Stimulated activated CD4-positive, alpha-beta T cell treated with anti-CD3 and anti-CD28 coated beads, Interleukin-12 subunit alpha, Interleukin-12 subunit beta, amount 100 ng/mL, for 4 hours (primary cell): ENCODE data around the gene HMSD.

Experiments used
- DNase-seq: peaks from one replicate; pipeline ENCODE4 v3.0.0-alpha.2; 2020

Gene HMSD

GRCh38 chr18:63997041-63997440 is 47.9 kb downstream of the HMSD start:
- no peak for DNase-seq

GRCh38 chr18:63997606-63998005 is 48.5 kb downstream of the HMSD start:
- no peak for DNase-seq

GRCh38 chr18:63999871-64000270 is 50.8 kb downstream of the HMSD start:
- DNase-seq, result no peak

GRCh38 chr18:64002581-64002980 is 53.5 kb downstream of the HMSD start:
- no peak for DNase-seq

- no peak for DNase-seq
Observed at GRCh38 chr18:64009305-64009704, 60.2 kb downstream of the HMSD start.
